Thoracic aorta (tissue), 2 donors: ENCODE data around the gene ADA. TPM values are rescaled to one million over a fixed set of nuclear protein-coding genes. Genes with fewer than 3 reads are reported as not detected.

Source experiments
- ATAC-seq: fragments of 150-250 bp; one replicate; pipeline ENCODE4 v1.8.0; 2017; ENCODE audit warnings: low read depth; ENCODE audit not compliant: insufficient number of reproducible peaks, low FRiP score
- DNase-seq: peaks from one replicate; pipeline ENCODE4 v3.0.0-alpha.2; 2020; ENCODE audit warnings: low spot score
- H3K27ac ChIP-seq, 2 donors: fragments of 200-600 bp; sonication (generic); 1 replicate in 1 of 2; 2 replicates in 1 of 2; pipeline ENCODE4 v1.5.1; 2016; ENCODE audit warnings: mild to moderate bottlenecking in 2 of 2, moderate library complexity in 2 of 2
- H3K27me3 ChIP-seq: fragments of 200-600 bp; sonication (generic); replicated peaks from 2 replicates; pipeline ENCODE4 v1.6.0; 2016; ENCODE audit warnings: mild to moderate bottlenecking; ENCODE audit not compliant: insufficient read depth
- H3K36me3 ChIP-seq: fragments of 200-600 bp; sonication (generic); one replicate; pipeline ENCODE4 v1.5.1; 2016
- H3K4me1 ChIP-seq, 2 donors: fragments of 200-600 bp; sonication (generic); 1 replicate in 1 of 2; 2 replicates in 1 of 2; pipeline versions ENCODE4 v1.5.1 to v1.6.0; 2016; ENCODE audit warnings: low read depth in 2 of 2, mild to moderate bottlenecking in 1 of 2; ENCODE audit not compliant: control insufficient read depth in 1 of 2
- H3K4me3 ChIP-seq: fragments of 200-600 bp; sonication (generic); 2 replicates; pipeline ENCODE4 v1.5.1; 2016; ENCODE audit warnings: mild to moderate bottlenecking
- H3K9me3 ChIP-seq: fragments of 200-600 bp; sonication (generic); 2 replicates; pipeline ENCODE4 v1.5.1; 2016
- total RNA-seq, 2 donors: library from RNA; depleted of rRNA; stranded (reverse); fragments of >200 nt; gene quantifications; one replicate each; pipeline versions ENCODE4 v1.1.0 to v1.2.3, GENCODE V29; 2016
- TF ChIP-seq, protein P1 (sequence below): fragments of 200-600 bp; sonication (generic); IDR thresholded peaks from one replicate; pipeline ENCODE4 v1.5.1; 2019; ENCODE audit warnings: antibody characterized with exemption

Gene ADA
- total RNA-seq, 2 donors from 2014 or later = 8.1 to 20.6 TPM

DNA sequence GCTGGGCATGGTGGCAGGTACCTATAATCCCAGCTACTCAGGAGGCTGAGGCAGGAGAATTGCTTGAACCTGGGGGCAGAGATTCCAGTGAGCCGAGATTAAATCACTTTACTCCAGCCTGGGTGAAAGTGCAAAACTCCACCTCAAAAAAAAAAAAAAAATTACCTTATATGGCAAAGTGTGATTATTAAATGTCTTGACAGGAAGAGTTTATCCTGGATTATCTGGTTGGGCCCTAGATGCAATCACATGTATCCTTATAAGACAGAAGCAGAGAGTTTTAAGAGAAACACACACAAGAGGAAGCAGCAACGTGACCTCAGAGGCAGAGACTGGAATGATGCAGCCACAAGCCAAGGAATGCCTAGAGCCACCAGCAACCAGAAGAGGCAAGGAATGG lies 11.0 kb downstream of the ADA start:
- H3K27ac ChIP-seq = no peak overlapping the region
- peaks cover 14 to 29% of the 10 kb centered on the region in 2 donors for H3K4me1 ChIP-seq
- H3K4me3 ChIP-seq = no peak overlapping the region
- no peaks in the 10 kb centered on the region for H3K36me3 ChIP-seq
- no peak for DNase-seq
- no peaks in the 10 kb centered on the region for H3K27me3 ChIP-seq
- H3K9me3 ChIP-seq = no peaks in the 10 kb centered on the region
- TF ChIP-seq, protein P1, sequence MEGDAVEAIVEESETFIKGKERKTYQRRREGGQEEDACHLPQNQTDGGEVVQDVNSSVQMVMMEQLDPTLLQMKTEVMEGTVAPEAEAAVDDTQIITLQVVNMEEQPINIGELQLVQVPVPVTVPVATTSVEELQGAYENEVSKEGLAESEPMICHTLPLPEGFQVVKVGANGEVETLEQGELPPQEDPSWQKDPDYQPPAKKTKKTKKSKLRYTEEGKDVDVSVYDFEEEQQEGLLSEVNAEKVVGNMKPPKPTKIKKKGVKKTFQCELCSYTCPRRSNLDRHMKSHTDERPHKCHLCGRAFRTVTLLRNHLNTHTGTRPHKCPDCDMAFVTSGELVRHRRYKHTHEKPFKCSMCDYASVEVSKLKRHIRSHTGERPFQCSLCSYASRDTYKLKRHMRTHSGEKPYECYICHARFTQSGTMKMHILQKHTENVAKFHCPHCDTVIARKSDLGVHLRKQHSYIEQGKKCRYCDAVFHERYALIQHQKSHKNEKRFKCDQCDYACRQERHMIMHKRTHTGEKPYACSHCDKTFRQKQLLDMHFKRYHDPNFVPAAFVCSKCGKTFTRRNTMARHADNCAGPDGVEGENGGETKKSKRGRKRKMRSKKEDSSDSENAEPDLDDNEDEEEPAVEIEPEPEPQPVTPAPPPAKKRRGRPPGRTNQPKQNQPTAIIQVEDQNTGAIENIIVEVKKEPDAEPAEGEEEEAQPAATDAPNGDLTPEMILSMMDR = no peak
- no peak for ATAC-seq

GRCh38 chr20:44637522-44638372 lies 13.8 kb downstream of the ADA start:
- ATAC-seq = no peak
- no peaks in the 10 kb centered on the region for H3K27me3 ChIP-seq
- no peak for DNase-seq
- no peak overlapping the region for H3K27ac ChIP-seq
- TF ChIP-seq, protein P1 = no peak
- no peaks in the 10 kb centered on the region for H3K9me3 ChIP-seq
- no peak overlapping the region for H3K4me3 ChIP-seq
- H3K4me1 ChIP-seq = peaks cover 8 to 11% of the 10 kb centered on the region in 2 donors
- H3K36me3 ChIP-seq = no peaks in the 10 kb centered on the region

DNA sequence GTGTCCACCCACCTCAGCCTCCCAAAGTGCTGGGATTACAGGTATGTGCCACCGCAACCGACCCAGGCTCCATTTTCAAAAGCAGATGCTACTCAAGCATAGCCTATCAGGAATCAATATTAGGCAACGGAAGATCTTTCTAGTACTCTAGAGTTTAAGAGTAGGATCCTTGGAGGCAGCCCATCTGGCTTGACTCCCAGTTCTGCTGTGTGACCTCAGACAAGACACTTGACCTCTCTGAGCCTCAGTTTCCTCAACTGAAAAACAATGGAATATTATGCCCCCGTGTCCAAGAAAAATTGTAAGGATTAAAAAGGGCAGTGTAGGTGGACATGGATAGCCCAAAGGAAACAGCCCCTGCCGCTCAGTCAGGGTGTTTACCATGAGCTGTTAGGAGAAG lies 14.5 kb downstream of the ADA start:
- Histone ChIP-seq H3K9me3 (no peaks in the 10 kb centered on the region), H3K36me3 (no peaks in the 10 kb centered on the region), H3K27ac (no peak overlapping the region), H3K27me3 (no peaks in the 10 kb centered on the region), H3K4me3 (no peak overlapping the region), H3K4me1 (peaks cover 1 to 4% of the 10 kb centered on the region in 2 donors)
- TF ChIP-seq, protein P1 = no peak
- ATAC-seq = no peak
- no peak for DNase-seq

DNA sequence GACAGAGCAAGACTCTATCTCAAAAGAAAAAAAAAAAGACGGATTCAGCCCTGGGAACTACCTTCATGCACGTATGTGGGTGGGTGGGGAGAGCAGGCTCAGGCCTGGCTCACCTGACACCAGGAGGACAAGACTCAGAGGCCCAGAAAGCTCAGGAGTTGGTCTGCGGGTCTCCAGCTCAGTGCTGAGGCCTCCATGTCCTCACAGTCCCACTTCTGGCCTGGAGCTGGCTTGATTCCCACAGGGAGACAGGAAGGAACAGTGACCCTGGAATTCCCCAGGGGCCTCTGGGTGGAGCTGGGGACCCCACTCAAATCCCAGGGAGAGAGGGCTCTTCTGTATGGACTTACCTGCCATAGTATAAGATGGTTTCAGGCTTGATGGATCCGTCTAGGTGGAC lies 15.6 kb downstream of the ADA start:
- no peak overlapping the region for H3K4me3 ChIP-seq
- H3K27me3 ChIP-seq = no peaks in the 10 kb centered on the region
- no peaks in the 10 kb centered on the region for H3K9me3 ChIP-seq
- no peak overlapping the region for H3K27ac ChIP-seq
- H3K4me1 ChIP-seq = no peaks in the 10 kb centered on the region
- no peaks in the 10 kb centered on the region for H3K36me3 ChIP-seq
- ATAC-seq = no peak
- DNase-seq = no peak
- TF ChIP-seq, protein P1 = no peak

DNA sequence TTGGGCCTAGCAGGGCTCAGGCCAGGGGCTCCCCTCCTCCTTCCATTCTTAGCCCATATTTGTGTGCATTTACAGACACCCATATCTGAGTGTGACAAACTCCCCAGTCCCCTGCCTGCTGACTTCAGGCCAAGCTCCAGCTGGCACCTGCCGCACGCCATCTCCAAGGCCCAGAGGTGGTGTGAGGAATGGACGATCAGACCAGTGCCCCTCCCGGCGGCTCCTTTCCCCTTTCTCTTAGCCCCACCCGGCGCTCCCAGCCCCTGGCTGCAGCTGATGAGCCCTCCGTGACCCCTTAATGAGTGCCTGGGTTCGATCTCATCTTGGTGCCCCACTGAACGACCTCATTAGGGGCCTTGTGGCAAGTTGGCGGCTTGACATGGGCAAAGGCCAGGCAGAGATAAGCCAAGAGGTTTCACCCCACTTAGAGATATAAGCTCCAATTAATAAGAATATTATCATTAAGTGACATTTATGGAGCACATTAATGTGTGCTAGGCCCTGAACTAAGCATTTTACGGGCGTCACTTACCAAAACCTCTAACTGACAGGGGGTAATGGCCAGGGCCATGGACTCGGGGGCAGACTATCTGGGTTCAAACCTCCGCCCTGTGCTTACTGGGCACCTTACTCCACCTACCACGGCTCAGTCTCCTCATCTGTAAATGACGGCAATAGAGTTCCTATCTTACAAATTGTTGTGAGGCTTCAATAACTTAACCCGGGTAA lies 17.5 kb downstream of the ADA start:
- ATAC-seq (no peak), DNase-seq (no peak)
- no peaks in the 10 kb centered on the region for H3K27me3 ChIP-seq
- H3K9me3 ChIP-seq = no peaks in the 10 kb centered on the region
- H3K27ac ChIP-seq = no peak overlapping the region
- no peaks in the 10 kb centered on the region for H3K4me1 ChIP-seq
- H3K4me3 ChIP-seq = no peak overlapping the region
- no peaks in the 10 kb centered on the region for H3K36me3 ChIP-seq
- TF ChIP-seq, protein P1 = no peak
